HEK293T (cell line): ENCODE results near the gene CCNK.

Experiments used
- CTCF ChIA-PET: fragments of 350-600 bp; formaldehyde crosslinking; extraction: SDS; loops from one replicate; lab custom pipeline; 2021; ENCODE audit warnings: antibody characterized with exemption, inconsistent platforms; lab: Yijun Ruan, JAX
- POLR2A ChIA-PET: fragments of 350-600 bp; formaldehyde crosslinking; extraction: SDS; loops from one replicate; lab custom pipeline; 2020; ENCODE audit warnings: antibody characterized with exemption, inconsistent platforms; lab: Yijun Ruan, JAX
- DNase-seq: peaks from one replicate; pipeline ENCODE4 v3.0.0; 2012; ENCODE audit warnings: mixed read lengths; ENCODE audit errors: extremely low spot score
- ARNT ChIP-seq: fragments of 450-650 bp; IDR thresholded peaks from 2 replicates; pipeline ENCODE4 v1.6.1; 2017; ENCODE audit warnings: mild to moderate bottlenecking
- BHLHE40 ChIP-seq: fragments of 450-650 bp; IDR thresholded peaks from 2 replicates; pipeline ENCODE4 v1.6.1; 2016; ENCODE audit warnings: mild to moderate bottlenecking, moderate library complexity, borderline replicate concordance
- CTBP1 ChIP-seq: fragments of 450-650 bp; IDR thresholded peaks from 2 replicates; pipeline ENCODE4 v1.6.1; 2016; ENCODE audit warnings: borderline replicate concordance
- ELF4 ChIP-seq: fragments of 450-650 bp; IDR thresholded peaks from 2 replicates; pipeline ENCODE4 v1.6.1; 2017; ENCODE audit warnings: antibody characterized with exemption
- FOXA1 ChIP-seq: fragments of 450-650 bp; IDR thresholded peaks from 2 replicates; pipeline ENCODE4 v1.6.1; 2016; ENCODE audit warnings: mild to moderate bottlenecking
- FOXK2 ChIP-seq: fragments of 450-650 bp; IDR thresholded peaks from 2 replicates; pipeline ENCODE4 v1.6.1; 2016; ENCODE audit warnings: mild to moderate bottlenecking
- FOXM1 ChIP-seq: fragments of 450-650 bp; IDR thresholded peaks from 2 replicates; pipeline ENCODE4 v1.6.1; 2017; ENCODE audit warnings: mild to moderate bottlenecking, borderline replicate concordance
- HDGF ChIP-seq: fragments of 450-650 bp; IDR thresholded peaks from 2 replicates; pipeline ENCODE4 v1.6.1; 2017; ENCODE audit warnings: antibody characterized with exemption, borderline replicate concordance
- L3MBTL2 ChIP-seq: fragments of 450-650 bp; conservative IDR thresholded peaks from 2 replicates; pipeline ENCODE4 v1.6.1; 2016; ENCODE audit warnings: mild to moderate bottlenecking
- LEF1 ChIP-seq: fragments of 450-650 bp; IDR thresholded peaks from 2 replicates; pipeline ENCODE4 v1.6.1; 2017; ENCODE audit warnings: mild to moderate bottlenecking, borderline replicate concordance
- NFRKB ChIP-seq: fragments of 450-650 bp; IDR thresholded peaks from 2 replicates; pipeline ENCODE4 v1.6.1; 2016; ENCODE audit warnings: mild to moderate bottlenecking, moderate library complexity
- PKNOX1 ChIP-seq: fragments of 450-650 bp; IDR thresholded peaks from 2 replicates; pipeline ENCODE4 v1.6.1; 2016
- SP1 ChIP-seq: fragments of 450-650 bp; IDR thresholded peaks from 2 replicates; pipeline ENCODE4 v1.6.1; 2017
- SUZ12 ChIP-seq: fragments of 450-650 bp; IDR thresholded peaks from 2 replicates; pipeline ENCODE4 v1.6.1; 2016; ENCODE audit warnings: mild to moderate bottlenecking
- TARDBP ChIP-seq: fragments of 450-650 bp; IDR thresholded peaks from 2 replicates; pipeline ENCODE4 v1.6.1; 2016
- ZNF384 ChIP-seq: fragments of 450-650 bp; IDR thresholded peaks from 2 replicates; pipeline ENCODE4 v1.6.1; 2016

CCNK gene

DNA sequence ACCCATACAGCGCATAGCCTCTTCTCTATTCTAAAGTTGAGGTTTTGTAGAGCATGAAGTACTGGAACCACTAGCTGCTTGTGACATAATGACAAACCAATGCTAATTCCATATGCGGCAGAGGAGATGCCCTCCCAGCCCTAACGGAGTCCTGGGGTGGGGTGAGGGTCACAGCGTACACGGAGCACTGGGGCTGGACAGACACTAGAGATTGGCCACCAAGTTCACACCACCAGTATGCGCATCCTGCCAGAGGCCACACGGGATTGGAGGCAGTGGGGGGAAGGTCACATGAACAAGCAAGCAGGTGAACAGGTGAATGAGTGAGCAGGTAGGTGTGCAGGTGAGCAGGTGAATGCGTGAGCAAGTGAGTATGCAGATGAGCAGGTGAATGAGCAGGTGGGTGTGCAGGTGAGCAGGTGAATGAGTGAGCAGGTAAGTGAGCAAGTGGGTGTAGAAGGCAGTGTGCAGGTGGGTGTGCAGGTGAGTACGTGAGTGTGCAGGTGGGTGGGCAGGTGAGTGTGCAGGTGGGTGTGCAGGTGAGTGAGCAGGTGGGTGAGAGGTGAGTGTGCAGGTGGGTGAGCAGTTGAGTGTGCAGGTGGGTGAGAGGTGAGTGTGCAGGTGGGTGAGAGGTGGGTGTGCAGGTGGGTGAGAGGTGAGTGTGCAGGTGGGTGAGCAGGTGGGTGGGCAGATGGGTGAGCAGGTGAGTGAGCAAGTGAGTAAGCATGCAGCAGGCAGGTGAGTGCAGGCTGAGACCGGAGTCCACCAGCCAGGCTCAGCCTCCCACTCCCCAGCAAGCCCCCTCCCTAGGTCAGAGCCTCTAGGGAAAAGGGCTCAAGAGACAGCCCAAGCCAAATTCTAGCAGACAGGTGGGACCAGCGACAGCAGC is 70.1 kb downstream of the CCNK start:
- no peak for TF ChIP-seq ARNT
- 0 out of 2 replicates have a peak, but pooled peaks have one; percentile 27 for TF ChIP-seq CTBP1
- DNase-seq, result no peak
- POLR2A ChIA-PET, result no interaction called here
- CTCF ChIA-PET, result no interaction called here

DNA sequence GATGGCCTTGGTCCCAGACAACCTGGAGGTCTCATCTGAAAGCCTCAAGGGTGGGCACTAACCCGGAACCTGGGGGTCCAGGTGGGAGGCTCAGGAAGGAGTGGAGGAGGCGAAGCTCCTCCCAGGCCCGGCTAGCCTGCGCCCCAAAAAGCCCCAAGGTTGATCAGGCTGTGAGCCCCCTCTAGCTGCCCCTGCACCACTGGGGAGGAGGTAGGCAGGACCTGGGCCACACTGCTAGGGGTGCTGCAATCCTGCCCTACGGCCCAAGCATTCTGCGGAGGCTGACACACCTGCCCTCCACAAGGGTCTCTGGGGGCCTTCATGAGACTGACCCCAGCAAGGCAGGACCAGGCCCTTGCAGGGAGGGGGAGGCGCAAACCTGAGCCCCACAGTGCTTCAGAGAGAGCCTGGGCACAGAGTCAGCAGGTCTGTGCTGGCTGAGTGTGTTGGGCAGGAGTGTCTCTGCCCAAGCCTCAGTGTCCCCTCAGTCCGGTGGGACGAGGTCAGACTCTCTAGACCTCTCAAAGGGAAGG is 70.9 kb downstream of the CCNK start:
- TF ChIP-seq FOXM1 (no peak), ZNF384 (no peak), BHLHE40 (no peak), CTBP1 (no peak), HDGF (no peak), SUZ12 (no peak), FOXA1 (no peak), L3MBTL2 (no peak), PKNOX1 (no peak), FOXK2 (no peak), NFRKB (no peak)
- no peak for DNase-seq
- CTCF ChIA-PET, result no interaction called here
- POLR2A ChIA-PET, result no interaction called here

DNA sequence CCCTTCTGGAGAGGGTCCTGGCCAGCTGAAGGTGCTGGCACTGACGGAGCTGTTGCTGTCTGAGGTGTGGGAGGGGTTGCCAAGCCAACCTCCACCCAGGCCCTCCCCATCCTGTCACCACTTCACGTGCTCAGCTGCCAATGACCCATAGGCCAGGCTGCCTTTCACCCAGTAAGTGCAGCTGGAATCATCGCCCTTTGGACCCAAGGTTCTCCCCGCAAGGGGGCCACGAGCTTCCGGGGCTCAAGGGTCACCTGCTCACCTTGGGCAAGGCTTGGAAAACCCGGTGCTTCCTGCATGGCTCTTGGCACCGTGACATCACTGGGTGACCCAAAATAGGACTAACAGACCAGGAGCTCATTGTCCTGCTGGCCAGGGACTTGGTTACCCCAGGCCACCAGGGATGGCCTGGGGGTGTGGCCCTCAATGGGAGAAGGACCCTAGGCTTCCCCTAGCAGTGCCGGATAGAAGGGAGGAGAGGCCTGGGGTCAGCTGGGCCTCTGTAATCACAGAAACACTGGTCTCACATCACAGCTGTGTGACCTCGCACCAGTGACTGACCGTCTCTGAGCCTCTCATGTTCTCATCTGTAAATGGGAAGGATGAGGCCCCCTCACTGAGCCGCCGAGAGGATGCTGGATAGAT is 71.5 kb downstream of the CCNK start:
- CTCF ChIA-PET, result no interaction called here
- DNase-seq, result no peak
- TF ChIP-seq BHLHE40, result no peak
- TF ChIP-seq FOXK2, result no peak
- TF ChIP-seq FOXA1, result no peak
- no peak for TF ChIP-seq ELF4
- no peak for TF ChIP-seq ARNT
- no peak for TF ChIP-seq FOXM1
- TF ChIP-seq HDGF, result no peak
- no peak for TF ChIP-seq L3MBTL2
- no peak for TF ChIP-seq ZNF384
- TF ChIP-seq LEF1, result no peak
- TF ChIP-seq PKNOX1, result no peak
- TF ChIP-seq NFRKB, result no peak
- TF ChIP-seq SP1, result no peak
- no peak for TF ChIP-seq CTBP1
- no peak for TF ChIP-seq SUZ12
- TF ChIP-seq TARDBP, result no peak
- POLR2A ChIA-PET, result no interaction called here

GRCh38 chr14:99554184-99554583 is 73.0 kb downstream of the CCNK start:
- DNase-seq, result no peak
- ChIA-PET CTCF (no interaction called here), POLR2A (no interaction called here)
- TF ChIP-seq FOXA1 (no peak), SUZ12 (no peak), ELF4 (no peak), SP1 (no peak), BHLHE40 (no peak), FOXK2 (no peak), L3MBTL2 (no peak), LEF1 (no peak)

DNA sequence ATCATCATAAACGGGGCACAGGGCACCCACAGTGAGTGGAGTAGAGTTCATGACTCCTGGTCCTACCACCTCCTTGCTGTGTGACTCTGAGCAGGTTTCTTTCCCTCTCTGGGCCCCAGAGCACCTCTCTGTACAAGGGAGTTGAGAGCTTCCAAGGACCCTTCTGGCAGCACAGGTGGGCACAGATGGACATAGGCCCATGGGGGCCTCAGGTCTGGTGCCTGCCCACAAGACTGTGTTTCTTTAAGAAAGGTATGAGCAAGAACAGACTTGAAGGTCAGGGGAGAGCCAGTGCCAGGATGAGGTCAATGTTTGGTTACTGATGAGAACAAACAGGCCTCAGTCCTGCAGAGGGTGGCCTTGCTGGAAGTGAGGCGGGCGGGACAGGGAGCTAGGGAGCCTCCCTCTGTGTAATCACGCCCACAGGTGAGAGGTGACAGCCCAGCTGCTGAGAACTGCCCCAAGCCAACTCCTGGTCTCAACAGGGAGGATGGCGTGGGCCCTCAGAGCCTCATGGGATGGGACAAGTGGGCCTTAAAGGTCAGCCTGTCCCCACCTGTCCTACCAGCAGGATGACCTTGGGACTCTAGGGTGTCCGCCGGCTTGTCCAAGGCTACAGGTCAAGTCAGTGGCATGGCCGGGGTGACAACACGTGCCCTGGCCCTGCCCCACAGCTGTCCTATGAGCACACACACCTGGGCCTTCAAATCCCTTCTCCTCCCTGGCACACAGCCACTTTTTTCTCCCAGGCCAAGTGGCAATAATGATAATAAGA is 73.7 kb downstream of the CCNK start:
- ChIA-PET POLR2A (no interaction called here), CTCF (no interaction called here)
- DNase-seq, result no peak
- TF ChIP-seq FOXA1, result no peak
- TF ChIP-seq FOXM1, result no peak
- no peak for TF ChIP-seq HDGF
- no peak for TF ChIP-seq TARDBP
- TF ChIP-seq PKNOX1, result no peak
- TF ChIP-seq ARNT, result no peak
- no peak for TF ChIP-seq ZNF384
- TF ChIP-seq CTBP1, result no peak
- TF ChIP-seq LEF1, result no peak
- TF ChIP-seq FOXK2, result no peak
- no peak for TF ChIP-seq SUZ12
- no peak for TF ChIP-seq L3MBTL2
- no peak for TF ChIP-seq ELF4
- TF ChIP-seq NFRKB, result no peak
- no peak for TF ChIP-seq BHLHE40
- TF ChIP-seq SP1, result no peak
